SU-DHL-6 (cell line): ENCODE results near the gene ID4.

ENCODE experiments used
- EZH2phosphoT487 ChIP-seq: fragments of 200-600 bp; sonication (generic), shearing (Covaris generic); conservative IDR thresholded peaks from 2 replicates; pipeline ENCODE4 v1.6.1; 2018; ENCODE audit warnings: mild to moderate bottlenecking, antibody characterized with exemption, low read length, moderate library complexity, mixed read lengths
- TF ChIP-seq, protein P1 (sequence below): fragments of 200-600 bp; sonication (generic); IDR thresholded peaks from one replicate; pipeline ENCODE4 v1.5.1; 2017; ENCODE audit warnings: antibody characterized with exemption, mild to moderate bottlenecking, low read length, moderate library complexity; ENCODE audit not compliant: insufficient read depth, poor library complexity, severe bottlenecking

DNA sequence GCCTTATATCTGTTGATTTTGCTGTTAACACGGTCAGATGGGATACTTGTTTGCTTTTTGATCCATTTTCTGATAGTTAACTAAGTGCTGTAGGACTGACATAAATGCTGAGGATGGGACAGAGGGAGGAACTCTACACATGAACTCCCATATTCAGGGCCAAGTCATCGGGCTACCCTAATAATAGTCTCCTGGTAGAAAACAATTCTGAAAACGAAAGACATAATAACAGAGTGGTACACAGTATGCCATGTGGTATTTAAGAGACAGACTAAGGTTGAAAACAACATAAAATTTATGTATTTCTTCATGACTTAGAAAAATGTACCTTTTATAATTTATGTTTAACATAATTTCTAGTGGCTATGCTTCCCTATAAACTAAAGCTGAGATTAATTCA, 12.0 kb downstream of the ID4 start:
- TF ChIP-seq, protein P1, sequence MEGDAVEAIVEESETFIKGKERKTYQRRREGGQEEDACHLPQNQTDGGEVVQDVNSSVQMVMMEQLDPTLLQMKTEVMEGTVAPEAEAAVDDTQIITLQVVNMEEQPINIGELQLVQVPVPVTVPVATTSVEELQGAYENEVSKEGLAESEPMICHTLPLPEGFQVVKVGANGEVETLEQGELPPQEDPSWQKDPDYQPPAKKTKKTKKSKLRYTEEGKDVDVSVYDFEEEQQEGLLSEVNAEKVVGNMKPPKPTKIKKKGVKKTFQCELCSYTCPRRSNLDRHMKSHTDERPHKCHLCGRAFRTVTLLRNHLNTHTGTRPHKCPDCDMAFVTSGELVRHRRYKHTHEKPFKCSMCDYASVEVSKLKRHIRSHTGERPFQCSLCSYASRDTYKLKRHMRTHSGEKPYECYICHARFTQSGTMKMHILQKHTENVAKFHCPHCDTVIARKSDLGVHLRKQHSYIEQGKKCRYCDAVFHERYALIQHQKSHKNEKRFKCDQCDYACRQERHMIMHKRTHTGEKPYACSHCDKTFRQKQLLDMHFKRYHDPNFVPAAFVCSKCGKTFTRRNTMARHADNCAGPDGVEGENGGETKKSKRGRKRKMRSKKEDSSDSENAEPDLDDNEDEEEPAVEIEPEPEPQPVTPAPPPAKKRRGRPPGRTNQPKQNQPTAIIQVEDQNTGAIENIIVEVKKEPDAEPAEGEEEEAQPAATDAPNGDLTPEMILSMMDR, result no peak
- no peak for TF ChIP-seq EZH2phosphoT487
